ENCODE data around the gene SAAL1. TPM values are rescaled to one million over a fixed set of nuclear protein-coding genes. Genes with fewer than 3 reads are reported as not detected.

SAAL1 gene
- total RNA-seq, 3 donors from 2014 or later (not counting 1 experiment from before 2014, with no cell fraction given) = 27.8 to 32.7 (median 29.5) TPM

- TF ChIP-seq CTCF (IDR thresholded peaks at IDR 0.05) = no peak
- intact Hi-C loops (cut with micrococcal nuclease) = no loop called here
- no peaks in the 10 kb centered on the region for H3K36me3 ChIP-seq (ENCODE audit: control insufficient read depth, insufficient read depth, low read length)
- no peaks in the 10 kb centered on the region for H3K36me3 Mint-ChIP-seq
- no peaks in the 10 kb centered on the region for H3K9me3 Mint-ChIP-seq
- H3K27me3 ChIP-seq (ENCODE audit: control insufficient read depth, insufficient read depth, low read length) = no peaks in the 10 kb centered on the region
- H3K4me1 ChIP-seq (ENCODE audit: control insufficient read depth, insufficient read depth, low read length) = no peaks in the 10 kb centered on the region
- ATAC-seq = no peak
- no peaks in the 10 kb centered on the region for H3K27me3 Mint-ChIP-seq (ENCODE audit: low read depth in 2 of 2)
- no peak overlapping the region for H3K27ac Mint-ChIP-seq
- H3K4me3 ChIP-seq (ENCODE audit: low read length) = no peak overlapping the region
- DNase-seq = no peak
- no peaks in the 10 kb centered on the region for H3K4me1 Mint-ChIP-seq
- no peak overlapping the region for H3K27ac ChIP-seq (ENCODE audit: low read length)
- 93% methylated on average over 2 of the region's 4 CpGs for WGBS (ENCODE audit: insufficient coverage)
- H3K9me3 ChIP-seq (ENCODE audit: control insufficient read depth, insufficient read depth, low read length) = no peaks in the 10 kb centered on the region
- no peak overlapping the region for H3K4me3 Mint-ChIP-seq
These were observed 34.7 kb downstream of the SAAL1 start for GRCh38 chr11:18071098-18071705.

- H3K9me3 ChIP-seq (ENCODE audit: control insufficient read depth, insufficient read depth, low read length) = no peaks in the 10 kb centered on the region
- H3K27ac ChIP-seq (ENCODE audit: low read length) = no peak overlapping the region
- no peak for TF ChIP-seq CTCF (IDR thresholded peaks at IDR 0.05)
- Mint-ChIP-seq H3K36me3 (no peaks in the 10 kb centered on the region), H3K9me3 (no peaks in the 10 kb centered on the region), H3K27me3 (ENCODE audit: low read depth in 2 of 2) (no peaks in the 10 kb centered on the region), H3K27ac (no peak overlapping the region), H3K4me3 (no peak overlapping the region), H3K4me1 (no peaks in the 10 kb centered on the region)
- H3K27me3 ChIP-seq (ENCODE audit: control insufficient read depth, insufficient read depth, low read length) = no peaks in the 10 kb centered on the region
- intact Hi-C loops (cut with micrococcal nuclease) = no loop called here
- DNase-seq = no peak
- H3K4me1 ChIP-seq (ENCODE audit: control insufficient read depth, insufficient read depth, low read length) = no peaks in the 10 kb centered on the region
- ATAC-seq = no peak
- H3K4me3 ChIP-seq (ENCODE audit: low read length) = no peak overlapping the region
- 88% methylated on average over 2 of the region's 2 CpGs for WGBS (ENCODE audit: insufficient coverage)
- H3K36me3 ChIP-seq (ENCODE audit: control insufficient read depth, insufficient read depth, low read length) = no peaks in the 10 kb centered on the region
These were observed 38.5 kb downstream of the SAAL1 start for GRCh38 chr11:18067372-18067771.

GRCh38 chr11:18066626-18067025 lies 39.3 kb downstream of the SAAL1 start:
- Mint-ChIP-seq H3K4me3 (no peak overlapping the region), H3K4me1 (no peaks in the 10 kb centered on the region), H3K9me3 (no peaks in the 10 kb centered on the region), H3K27me3 (ENCODE audit: low read depth in 2 of 2) (no peaks in the 10 kb centered on the region), H3K27ac (no peak overlapping the region), H3K36me3 (no peaks in the 10 kb centered on the region)
- no peak for TF ChIP-seq CTCF (IDR thresholded peaks at IDR 0.05)
- H3K27ac ChIP-seq (ENCODE audit: low read length) = no peak overlapping the region
- intact Hi-C loops (cut with micrococcal nuclease) = no loop called here
- H3K9me3 ChIP-seq (ENCODE audit: control insufficient read depth, insufficient read depth, low read length) = no peaks in the 10 kb centered on the region
- no peaks in the 10 kb centered on the region for H3K27me3 ChIP-seq (ENCODE audit: control insufficient read depth, insufficient read depth, low read length)
- H3K36me3 ChIP-seq (ENCODE audit: control insufficient read depth, insufficient read depth, low read length) = no peaks in the 10 kb centered on the region
- no peaks in the 10 kb centered on the region for H3K4me1 ChIP-seq (ENCODE audit: control insufficient read depth, insufficient read depth, low read length)
- H3K4me3 ChIP-seq (ENCODE audit: low read length) = no peak overlapping the region
- ATAC-seq (no peak), DNase-seq (no peak)
- WGBS (ENCODE audit: insufficient coverage) = 94% methylated on average over 2 of the region's 2 CpGs

- no peaks in the 10 kb centered on the region for H3K4me1 ChIP-seq (ENCODE audit: control insufficient read depth, insufficient read depth, low read length)
- ATAC-seq = no peak
- intact Hi-C loops (cut with micrococcal nuclease) = no loop called here
- Mint-ChIP-seq H3K27ac (no peak overlapping the region), H3K4me3 (no peak overlapping the region), H3K36me3 (no peaks in the 10 kb centered on the region), H3K4me1 (no peaks in the 10 kb centered on the region), H3K9me3 (no peaks in the 10 kb centered on the region), H3K27me3 (ENCODE audit: low read depth in 2 of 2) (no peaks in the 10 kb centered on the region)
- H3K9me3 ChIP-seq (ENCODE audit: control insufficient read depth, insufficient read depth, low read length) = no peaks in the 10 kb centered on the region
- H3K27me3 ChIP-seq (ENCODE audit: control insufficient read depth, insufficient read depth, low read length) = no peaks in the 10 kb centered on the region
- TF ChIP-seq CTCF (IDR thresholded peaks at IDR 0.05) = no peak
- 83% methylated on average over 8 of the region's 8 CpGs for WGBS (ENCODE audit: insufficient coverage)
- no peak for DNase-seq
- no peak overlapping the region for H3K27ac ChIP-seq (ENCODE audit: low read length)
- no peaks in the 10 kb centered on the region for H3K36me3 ChIP-seq (ENCODE audit: control insufficient read depth, insufficient read depth, low read length)
- H3K4me3 ChIP-seq (ENCODE audit: low read length) = no peak overlapping the region
These were observed 40.3 kb downstream of the SAAL1 start for GRCh38 chr11:18065572-18065971.

Data from natural killer cell (primary cell).